ENCODE results near the gene USP33.
"Not testable (repeated sequence)": the region's sequence is repeated elsewhere in the genome, so short reads cannot be mapped to it uniquely, and the experiment has no call there.

The USP33 gene

DNA sequence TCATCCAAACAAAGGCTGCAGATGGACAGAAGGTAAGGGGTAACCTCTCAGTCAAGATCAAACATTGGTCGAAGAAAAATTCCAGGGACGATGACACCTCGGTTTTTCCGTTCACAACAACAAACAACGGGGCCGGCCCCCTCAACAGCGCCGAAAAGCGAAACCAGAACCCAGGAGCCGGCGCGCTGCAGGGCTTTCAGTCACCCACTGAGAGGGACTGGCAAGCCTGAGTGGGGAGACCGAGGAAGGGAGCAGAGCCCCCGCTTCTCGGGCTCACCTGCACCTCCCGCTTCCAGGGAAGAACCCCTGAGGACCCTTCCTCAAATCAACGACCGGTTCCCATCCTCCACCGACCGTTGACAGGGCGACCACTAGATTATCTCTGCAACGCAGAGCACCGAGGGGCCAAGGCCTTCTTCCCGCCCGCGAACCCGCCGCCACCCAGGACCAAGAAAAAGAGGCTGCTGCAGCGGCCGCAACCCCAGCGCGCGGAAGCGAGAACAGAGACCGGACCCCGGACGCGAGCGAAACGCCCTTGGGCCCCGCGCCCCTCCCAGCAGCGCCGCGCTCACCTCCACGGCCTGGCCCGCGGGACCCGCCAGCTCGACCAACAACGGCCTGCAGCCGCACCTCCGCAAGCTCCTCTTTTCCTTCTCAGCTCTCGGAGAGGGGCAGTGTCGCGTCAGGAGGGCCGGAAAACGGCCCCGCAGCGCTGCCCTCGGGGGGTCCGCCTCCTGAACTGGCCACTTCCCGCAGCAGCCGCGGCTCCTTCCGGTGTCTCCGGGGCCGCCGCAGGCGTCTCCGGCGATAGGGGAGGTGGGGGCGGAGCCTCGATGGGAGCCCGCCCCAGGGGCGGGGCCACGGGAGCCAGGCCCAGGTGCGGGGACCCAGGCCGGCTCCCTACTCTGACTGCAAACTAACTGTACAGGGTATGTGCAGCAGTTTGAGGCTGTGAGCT is at the start of gene USP33:
Gene USP33, minus strand, starts transcription at position 782 of the 958 bp plus-strand sequence. CDS start 18,155 bp downstream, outside the sequence.
- peak; percentile 85 to 88 for DNase-seq

DNA sequence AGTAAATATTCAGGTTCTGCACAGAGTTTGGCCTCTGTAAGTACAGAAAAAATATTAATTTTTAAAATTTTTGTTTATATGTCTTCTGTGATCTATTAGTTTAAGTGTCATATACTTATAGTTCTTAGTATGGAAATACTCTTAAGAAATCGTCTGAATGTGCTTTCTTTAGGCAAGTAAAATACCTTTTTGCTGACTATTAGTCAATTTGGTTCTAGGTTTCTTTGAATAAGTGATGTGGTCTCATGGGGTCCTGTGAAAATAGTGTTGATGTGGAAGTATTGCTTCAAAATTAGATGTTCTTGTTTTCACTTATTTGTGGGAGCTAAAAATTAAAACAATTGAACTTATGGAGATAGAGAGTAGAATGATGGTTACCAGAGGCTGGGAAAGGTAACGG is 43.7 kb upstream of the USP33 start:
- DNase-seq = no peak

DNA sequence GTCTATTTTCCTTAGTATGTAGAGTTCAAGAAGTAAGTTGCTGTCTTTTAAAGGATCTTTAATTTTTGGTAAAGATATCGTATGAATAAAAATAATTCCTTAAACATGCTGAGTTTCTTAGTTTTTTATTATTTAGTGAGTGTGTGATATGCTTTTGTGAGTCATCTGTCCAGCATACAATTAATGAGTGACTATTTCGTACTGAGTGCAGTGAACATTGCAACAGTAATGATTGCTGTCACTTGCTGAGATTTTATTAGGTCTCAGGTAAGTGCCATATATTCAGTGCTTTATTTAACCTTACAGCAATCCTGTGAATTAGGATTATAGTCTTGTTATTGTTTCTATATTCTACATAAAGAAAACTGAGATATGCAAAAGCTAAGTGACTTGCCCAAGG is 42.4 kb upstream of the USP33 start:
- no peak for DNase-seq

DNA sequence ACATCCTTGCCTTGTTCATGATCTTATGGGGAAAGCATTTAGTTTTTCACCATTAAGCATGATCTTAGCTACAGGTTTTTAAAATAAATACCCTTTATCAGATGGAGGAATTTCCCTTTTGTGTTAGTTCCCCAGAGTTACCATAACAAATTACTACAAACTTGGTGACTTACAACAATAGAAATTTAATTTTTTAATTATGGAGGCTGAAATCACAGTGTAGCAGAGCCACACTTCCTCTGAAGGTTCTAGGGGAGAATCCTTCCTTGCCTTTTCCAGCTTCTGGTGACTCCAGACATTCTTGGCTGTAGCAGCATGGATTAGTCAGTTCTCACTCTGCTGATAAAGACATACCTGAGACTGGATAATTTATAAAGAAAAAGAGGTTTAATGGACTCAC is 38.3 kb upstream of the USP33 start:
- DNase-seq = no peak

DNA sequence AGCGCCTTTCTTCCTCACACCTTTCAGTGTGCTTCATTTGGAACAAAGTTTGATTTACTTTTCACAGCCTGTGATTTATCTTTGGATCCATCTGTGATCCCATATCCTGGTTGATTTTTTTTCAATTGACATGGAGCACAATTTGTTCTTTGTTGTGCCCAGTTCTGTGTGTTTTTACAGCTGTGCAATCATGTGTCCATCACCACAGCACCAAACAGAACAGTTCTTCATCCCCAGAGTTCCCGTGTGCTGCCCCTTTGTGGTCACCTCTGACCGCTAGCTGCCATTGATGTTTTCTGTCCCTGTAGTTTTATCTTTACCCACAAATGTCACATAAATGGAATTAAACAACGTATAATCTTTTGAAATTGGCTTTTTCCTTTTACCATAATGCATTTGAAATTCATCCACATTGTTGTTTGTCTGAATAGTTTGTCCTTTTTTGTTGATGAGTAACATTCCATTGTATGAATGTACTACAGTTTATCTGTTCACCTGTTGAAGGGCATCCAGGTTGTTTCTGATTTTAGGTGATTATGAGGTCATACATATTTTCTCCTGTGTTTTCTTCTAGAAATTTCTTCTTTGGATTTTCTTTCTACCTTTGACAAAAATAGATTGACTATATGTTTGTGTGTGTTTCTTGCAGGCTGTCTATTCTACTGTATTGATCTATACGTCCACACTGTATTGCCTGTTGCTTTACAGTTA is 37.2 kb upstream of the USP33 start:
- DNase-seq = no peak

DNA sequence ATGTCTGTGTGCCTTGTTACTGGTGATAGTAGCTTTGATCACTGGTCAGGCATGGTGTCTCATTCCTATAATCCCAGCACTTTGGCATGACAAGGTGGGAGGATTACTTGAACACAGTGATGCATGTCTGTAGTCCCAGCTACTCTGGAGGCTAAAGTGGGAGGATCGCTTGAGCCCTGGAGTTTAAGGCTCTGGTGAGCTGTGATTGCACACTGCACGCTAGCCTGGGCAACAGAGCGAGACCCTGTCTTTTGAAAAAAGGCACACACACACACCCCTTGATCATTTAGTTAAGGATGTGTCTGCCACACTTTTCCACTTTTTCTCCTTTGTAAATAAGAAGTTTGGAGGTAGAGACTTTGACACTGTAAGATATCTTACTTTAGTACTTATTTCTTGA is 34.9 kb upstream of the USP33 start:
- DNase-seq = no peak

DNA sequence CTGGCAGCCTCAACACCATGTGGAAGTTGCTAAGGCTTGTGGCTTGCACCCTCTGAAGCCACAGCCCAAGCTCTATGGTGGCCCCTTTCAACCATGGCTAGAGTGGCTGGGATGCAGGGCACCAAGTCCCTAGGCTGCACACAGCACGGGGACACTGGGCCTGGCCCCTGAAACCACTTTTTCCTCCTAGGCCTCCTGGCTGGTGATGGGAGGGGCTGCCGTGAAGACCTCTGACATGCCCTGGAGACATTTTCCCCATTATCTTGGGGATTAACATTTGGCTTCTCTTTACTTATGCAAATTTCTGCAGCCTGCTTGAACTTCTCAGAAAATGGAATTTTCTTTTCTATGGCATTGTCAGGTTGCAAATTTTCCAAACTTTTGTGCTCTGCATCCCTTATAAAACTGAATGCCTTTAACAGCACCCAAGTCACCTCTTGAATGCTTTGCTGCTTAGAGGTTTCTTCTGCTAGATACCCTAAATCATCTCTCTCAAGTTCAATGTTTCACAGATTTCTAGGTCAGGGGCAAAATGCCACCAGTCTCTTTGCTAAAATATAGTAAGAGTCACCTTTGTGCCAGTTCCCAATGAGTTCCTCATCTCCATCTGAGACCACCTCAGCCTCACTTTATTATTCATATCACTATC is 26.6 kb upstream of the USP33 start:
- not testable (repeated sequence) for DNase-seq

DNA sequence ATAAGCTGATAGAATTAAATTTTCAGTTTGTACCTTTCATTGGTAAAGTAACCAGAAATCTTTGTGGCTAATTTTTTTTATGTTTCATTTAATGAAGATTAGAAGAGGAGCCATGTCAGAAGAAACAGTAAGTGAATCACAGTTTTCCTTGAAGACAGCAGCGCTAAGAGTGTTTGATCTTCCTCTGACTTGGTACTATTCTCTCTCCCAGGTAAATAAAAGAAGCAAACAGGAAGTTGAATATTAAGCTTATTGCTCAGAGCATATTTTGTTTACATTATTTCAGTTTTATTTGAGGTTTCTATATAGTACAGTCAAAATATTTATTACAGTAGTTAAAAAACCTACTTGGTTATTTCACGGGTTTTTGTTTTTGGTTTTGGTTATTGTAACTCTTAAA is 23.5 kb upstream of the USP33 start:
- DNase-seq = no peak

DNA sequence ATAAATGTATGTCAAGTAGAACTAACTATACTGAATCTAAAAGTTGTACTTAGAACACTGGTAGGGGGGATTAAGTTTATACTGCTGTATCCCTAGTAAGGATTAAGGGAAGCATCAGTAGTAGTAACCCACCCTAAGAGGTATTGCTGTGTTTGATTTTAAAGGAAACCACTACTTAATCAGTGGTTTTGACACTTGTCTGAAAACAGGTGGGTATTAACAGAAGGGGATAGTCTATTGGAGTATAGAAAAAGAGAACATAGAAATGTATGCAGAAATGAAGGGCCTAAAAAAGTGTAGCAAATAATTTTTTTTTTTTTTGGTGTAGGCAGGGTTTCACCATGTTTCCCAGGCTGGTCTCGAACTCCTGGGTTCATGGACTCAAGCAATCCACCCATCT is 22.0 kb upstream of the USP33 start:
- DNase-seq = no peak

DNA sequence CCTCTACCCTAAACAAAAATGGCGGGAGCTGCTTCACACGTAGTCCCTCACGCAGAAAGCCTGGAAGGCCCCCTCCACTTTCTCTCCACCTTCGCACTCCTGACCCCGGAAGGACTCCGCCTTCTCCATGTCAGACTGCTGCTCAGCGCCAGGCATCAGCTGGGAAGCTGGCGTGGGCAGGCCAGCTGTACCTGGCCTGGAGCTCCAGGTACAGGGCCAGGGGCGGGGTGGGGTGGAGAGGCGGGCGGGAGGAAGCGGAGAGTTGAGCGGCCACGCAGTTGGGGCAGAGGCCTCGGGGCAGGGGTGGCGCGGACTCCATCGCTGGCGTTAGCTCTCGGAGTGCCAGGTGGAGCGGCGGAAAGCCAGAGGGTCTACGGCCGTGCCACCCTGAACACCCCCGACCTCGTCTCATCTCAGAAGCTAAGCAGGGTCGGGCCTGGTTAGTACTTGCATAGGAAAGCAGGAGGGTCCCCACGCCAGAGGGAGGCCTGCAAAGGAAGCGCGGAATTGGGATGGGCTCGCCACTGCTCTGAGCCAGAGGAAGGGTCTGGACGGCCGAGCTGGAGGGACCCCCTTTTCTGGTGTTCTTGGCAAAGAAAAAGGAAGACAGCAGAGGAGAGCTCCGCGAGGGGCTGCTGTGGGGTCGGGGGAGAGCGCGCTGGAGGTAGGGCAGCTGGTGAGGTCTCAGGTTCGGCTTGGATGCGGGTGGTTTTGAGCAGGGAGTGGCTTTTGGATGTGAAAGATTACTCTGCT is 20.1 kb upstream of the USP33 start, which contains the start of gene MIGA1:
Gene MIGA1, plus strand, starts transcription at position 121 of the 753 bp plus-strand sequence. CDS start 3,604 bp downstream, outside the sequence.
- DNase-seq = peak; percentile 87

DNA sequence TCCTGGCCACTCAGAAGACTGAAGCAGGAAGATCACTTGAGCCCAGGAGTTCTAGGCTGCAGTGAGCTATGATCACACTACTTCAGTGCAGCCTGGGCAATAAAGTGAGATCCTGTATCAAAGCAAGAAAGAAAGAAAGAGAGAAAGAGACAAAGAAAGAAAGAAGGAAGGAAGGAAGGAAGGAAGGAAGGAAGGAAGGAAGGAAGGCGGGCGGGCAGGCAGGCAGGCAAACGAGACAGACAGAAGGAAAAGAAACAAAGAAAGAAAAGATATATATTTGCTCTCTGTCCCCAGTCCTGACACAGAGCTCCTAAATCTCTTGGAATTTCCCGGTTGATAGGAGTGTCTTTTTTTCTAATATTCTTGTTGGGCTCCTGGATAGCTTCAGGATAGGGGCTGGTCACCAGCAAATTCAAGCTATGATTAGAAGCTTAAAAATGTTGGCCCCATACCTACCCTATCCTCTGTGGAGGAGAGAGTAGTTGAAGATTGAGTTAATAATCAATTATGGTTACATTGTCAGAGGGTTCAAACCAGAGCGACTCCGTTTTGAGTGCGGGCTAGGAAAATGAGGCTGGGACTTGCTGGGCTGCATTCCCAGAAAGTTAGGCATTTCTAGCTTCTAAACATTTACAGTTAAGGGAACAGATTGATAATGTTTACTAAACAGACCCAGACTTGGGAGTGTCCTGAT is 16.5 kb upstream of the USP33 start:
- DNase-seq = no peak

DNA sequence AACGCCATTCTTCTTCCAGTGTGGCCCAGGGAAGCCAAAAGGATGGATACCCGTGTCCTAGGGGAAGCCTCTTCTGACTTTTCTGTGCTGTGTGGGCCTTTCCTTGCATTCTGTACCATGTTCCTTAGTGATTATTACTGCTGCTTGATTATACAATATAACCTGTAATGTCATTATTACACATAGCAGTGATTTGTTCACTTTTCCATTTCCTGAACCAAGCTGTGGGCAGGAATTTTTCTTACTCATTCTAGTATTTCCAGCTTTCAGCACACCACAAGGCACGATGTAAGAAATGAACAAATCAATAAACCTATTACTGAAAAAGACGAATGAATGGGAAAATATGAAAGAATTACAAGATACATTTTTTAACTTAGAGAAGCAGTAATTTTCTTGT is 8.4 kb upstream of the USP33 start:
- DNase-seq = no peak

DNA sequence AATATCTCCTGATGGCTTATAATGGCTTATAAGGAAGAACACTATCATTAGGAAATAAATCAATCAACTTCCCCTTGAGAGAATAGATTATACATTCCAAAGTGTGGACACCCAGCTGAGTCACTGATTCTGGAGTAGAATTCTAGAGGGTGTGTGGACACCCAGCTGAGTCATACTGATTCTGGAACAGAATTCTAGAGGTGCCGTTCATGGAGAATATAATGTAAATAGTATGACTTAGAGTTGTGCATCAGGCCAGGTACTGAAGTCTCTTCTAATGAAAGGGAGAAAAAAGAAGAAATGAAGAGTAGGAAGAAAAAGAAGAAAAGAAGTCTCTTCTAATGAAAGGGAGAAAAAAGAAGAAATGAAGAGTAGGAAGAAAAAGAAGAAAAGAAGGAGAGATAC is 2.4 kb upstream of the USP33 start:
- DNase-seq = no peak

DNA sequence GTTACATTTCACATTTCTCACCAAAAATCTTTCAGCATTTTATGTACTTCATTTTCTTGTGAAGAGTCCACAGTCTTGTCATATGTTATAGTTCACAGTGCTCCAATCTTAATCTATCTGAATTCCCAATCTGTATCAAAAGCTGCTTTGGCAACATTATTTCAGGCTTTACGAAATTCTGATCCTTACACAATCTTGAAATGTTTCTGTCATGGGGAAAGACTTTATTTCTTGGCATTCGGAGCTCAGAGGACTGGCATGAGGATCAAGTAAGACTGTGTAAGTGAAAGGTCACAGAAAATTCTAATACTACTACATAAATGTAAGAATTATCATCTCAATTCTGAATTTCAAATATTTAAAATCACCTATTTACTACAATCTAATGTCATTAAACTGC is 2.0 kb downstream of the USP33 start:
- no peak for DNase-seq

DNA sequence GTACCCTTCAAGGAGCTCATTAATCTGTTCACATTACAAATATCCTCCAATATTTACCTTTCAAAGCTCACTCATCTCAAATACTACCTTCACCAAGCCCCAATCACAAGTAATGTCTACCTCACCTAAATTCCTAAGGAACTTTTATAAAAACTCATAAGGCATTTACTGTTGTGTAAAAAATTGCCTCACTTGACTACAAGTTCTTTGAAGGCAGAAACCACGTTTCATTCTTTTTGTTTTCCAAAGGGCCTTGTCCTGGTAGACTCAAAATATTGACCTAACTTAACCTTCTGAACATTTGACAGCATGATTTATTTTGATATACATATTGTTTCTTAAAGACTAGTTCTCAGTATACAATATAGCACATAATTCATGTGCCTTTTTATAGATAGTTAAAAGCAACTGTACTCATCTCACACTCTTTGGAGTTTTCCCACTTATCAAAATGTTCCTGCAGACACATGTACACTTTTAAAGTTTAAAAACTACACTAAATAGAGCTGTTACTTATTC is 2.5 kb downstream of the USP33 start:
- DNase-seq = no peak

DNA sequence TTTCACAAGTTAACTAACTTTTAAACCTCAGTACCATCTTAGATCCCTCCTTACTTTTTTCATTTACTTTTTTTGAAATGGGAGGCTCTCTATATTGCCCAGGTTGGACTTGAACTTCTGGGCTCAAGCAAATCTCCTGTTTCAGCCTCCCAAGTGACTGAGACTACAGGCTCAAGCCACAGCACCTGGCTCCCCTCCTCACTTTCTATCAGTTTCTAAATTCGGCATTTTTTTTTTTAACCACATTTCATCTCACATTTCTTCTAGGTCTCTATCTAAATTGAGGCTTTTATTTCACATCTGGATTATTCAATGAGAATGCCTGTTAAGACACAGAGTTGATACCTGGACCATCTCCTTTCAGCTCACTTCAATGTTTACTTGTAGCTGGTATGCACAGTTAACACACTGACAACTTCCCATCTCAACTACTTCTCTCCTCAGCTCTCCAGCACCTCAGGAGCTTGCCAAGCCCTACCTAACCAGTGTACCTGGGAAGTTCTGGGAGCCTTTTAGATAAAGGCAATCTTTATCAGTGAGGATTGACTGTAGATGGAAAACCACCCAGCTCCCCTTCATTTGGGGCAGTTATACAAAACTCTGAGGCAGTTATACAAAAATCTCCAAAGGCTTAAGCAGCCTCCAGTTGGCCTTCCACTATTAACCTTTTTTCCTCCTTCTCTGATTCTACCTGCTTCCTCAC is 3.4 kb downstream of the USP33 start:
- no peak for DNase-seq

DNA sequence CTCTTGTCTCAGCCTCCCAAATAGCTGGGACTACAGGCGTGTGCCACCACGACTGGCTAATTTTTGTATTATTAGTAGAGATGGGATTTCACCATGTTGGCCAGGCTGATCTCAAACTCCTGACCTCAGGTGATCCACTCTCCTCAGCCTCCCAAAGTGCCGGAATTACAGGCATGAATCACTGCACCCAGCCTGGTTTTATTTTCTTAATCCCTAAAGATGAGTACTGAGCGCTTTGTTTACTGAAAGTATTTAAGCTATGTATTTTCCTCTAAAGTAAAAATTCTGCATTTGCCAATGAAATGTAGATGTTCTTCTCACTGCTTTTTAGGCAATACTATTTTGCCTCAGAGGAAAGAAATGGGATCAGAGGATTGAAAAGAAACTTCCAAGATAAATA is 10.2 kb downstream of the USP33 start:
- not testable (repeated sequence) for DNase-seq

DNA sequence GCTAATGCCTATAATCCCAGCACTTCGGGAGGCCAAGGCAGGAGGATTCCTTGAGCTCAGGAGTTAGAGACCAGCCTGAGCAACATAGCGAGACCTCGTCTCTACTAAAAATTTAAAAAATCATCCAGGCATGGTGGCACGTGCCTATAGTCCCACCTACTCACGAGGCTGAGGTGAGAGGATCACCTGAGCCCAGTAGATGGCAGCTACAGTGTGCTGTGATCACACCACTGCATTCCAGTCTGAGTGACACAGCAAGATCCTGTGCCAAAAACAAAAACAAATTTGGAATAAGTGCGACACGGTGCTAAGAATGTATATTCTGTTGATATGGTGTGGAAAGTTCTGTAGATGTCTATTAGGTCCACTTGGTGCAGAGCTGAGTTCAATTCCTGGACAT is 15.1 kb downstream of the USP33 start:
- DNase-seq = no peak

DNA sequence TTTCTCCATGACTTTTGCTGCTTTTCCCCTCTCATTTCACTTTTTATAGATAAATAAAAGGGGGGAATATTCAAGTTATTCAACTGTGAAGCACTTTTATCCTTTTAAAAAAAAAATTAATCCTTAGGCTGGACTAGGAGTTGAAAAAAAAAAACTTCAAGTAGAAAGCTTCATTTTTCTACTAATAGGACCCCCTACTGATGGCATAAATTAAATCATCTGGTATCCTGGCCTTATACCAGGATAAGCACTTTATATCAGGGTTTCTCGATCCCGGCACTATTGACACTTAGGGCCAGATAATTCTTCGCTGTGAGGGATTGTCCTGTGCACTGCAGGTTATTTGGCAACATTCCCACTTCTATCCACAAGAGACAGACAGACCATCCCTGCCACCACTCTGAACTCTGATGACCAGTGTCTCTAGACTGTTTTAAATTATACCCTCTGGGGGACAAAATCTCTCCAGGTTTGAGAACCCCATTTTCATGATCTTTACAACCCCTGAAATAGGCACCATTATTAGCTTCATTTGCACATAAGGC is 17.6 kb downstream of the USP33 start:
- no peak for DNase-seq

DNA sequence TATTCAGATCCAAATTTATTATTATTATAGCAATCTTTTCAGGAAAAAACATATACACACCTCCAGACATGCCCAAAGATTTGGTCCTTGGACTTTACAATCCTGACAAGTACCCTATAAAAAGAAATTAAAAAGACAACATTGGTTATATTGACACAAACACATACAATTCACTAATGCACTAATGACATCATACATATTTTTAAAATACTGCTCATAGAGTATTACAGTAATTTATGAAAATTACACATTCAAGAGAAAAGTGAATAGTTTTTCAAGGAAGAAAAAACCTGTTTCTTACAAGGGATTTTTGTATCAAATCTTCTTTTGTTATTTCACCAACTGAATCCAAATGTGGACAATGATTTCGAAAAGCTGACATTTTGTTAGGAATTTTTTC is 18.3 kb downstream of the USP33 start:
- DNase-seq = no peak

DNA sequence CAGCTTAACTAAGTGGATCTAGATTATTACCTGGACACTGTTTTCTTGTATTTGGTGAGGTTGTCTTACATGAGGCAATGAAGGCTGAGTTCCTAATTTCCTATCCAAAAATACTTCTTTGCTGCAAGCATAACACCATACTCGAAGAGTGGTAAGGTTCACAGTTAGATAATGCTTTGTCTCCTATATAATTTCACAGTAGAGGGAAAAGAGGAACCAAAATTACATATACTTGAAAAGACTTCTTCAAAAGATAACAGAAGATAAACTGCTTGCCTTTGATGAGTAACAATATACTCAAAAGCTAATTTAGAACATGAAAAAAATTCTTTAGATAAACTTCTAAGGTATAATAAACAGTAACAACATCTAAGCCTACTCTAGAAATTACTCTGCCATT is 20.4 kb downstream of the USP33 start:
- no peak for DNase-seq
